ENCODE data around the gene GABPB2.

GABPB2 gene

GRCh38 chr1:151134991-151135390 is 64.4 kb downstream of the GABPB2 start:
- no peak for DNase-seq

GRCh38 chr1:151135433-151136385 is 65.1 kb downstream of the GABPB2 start:
- DNase-seq = no peak

GRCh38 chr1:151137789-151138188 is 67.2 kb downstream of the GABPB2 start:
- DNase-seq = no peak

GRCh38 chr1:151142411-151143056 is 72.0 kb downstream of the GABPB2 start:
- DNase-seq = no peak

- DNase-seq = no peak
Observed at GRCh38 chr1:151143057-151143435, 72.5 kb downstream of the GABPB2 start.

GRCh38 chr1:151143986-151144385 is 73.4 kb downstream of the GABPB2 start:
- DNase-seq = no peak

- no peak for DNase-seq
Observed at GRCh38 chr1:151144474-151145303, 74.1 kb downstream of the GABPB2 start.

GRCh38 chr1:151145304-151146071 is 74.9 kb downstream of the GABPB2 start:
- no peak for DNase-seq

GRCh38 chr1:151146072-151146411 is 75.5 kb downstream of the GABPB2 start:
- DNase-seq = no peak

GRCh38 chr1:151146412-151147131 is 76.0 kb downstream of the GABPB2 start, which contains the start of gene SEMA6C:
TSS of gene SEMA6C (minus strand) at chr1:151146631. CDS start at chr1:151142621, 4,010 bp downstream.
- peak; percentile 97 for DNase-seq

- no peak for DNase-seq
Observed at GRCh38 chr1:151147132-151147503, 76.6 kb downstream of the GABPB2 start.

- DNase-seq = no peak
Observed at GRCh38 chr1:151147665-151148064, 77.1 kb downstream of the GABPB2 start.

- DNase-seq = peak; percentile 11
Observed at GRCh38 chr1:151156515-151156819, 85.9 kb downstream of the GABPB2 start, which contains the start of gene TNFAIP8L2. TSS of gene TNFAIP8L2 (plus strand) at chr1:151156649. CDS start at chr1:151158698, 2,049 bp downstream.

- DNase-seq = no peak
Observed at GRCh38 chr1:151157067-151157531, 86.5 kb downstream of the GABPB2 start.

- DNase-seq = no peak
Observed at GRCh38 chr1:151158326-151158725, 87.8 kb downstream of the GABPB2 start.

GRCh38 chr1:151158751-151159251 is 88.2 kb downstream of the GABPB2 start:
- no peak for DNase-seq

- no peak for DNase-seq
Observed at GRCh38 chr1:151159373-151159772, 88.8 kb downstream of the GABPB2 start.

GRCh38 chr1:151164732-151165280 is 94.2 kb downstream of the GABPB2 start:
- DNase-seq = peak; percentile 62

GRCh38 chr1:151165281-151165737 is 94.7 kb downstream of the GABPB2 start:
- peak; percentile 71 for DNase-seq

- peak; percentile 98 for DNase-seq
Observed at GRCh38 chr1:151165738-151166504, 95.4 kb downstream of the GABPB2 start, which contains the start of the genes LYSMD1 and SCNM1. TSS of gene LYSMD1 (minus strand) at chr1:151165902. CDS start at chr1:151165258, 644 bp downstream. TSS of gene SCNM1 (plus strand) at chr1:151166144. CDS start at chr1:151166153, 9 bp downstream.
